ENCODE data around the gene EXOC4. TPM values are rescaled to one million over a fixed set of nuclear protein-coding genes. Genes with fewer than 3 reads are reported as not detected.
"Not testable (repeated sequence)": the region's sequence is repeated elsewhere in the genome, so short reads cannot be mapped to it uniquely, and the experiment has no call there.

The EXOC4 gene
- total RNA-seq, 1 experiment from 2014 or later, result 62.4 TPM

- DNase-seq (ENCODE audit: low spot score), result no peak
- in situ Hi-C loops (cut with HindIII; ENCODE audit: low sequenced_read_pairs), result no loop called here
Measured at GRCh38 chr7:133983685-133984419, 731.0 kb downstream of the EXOC4 start.

DNA sequence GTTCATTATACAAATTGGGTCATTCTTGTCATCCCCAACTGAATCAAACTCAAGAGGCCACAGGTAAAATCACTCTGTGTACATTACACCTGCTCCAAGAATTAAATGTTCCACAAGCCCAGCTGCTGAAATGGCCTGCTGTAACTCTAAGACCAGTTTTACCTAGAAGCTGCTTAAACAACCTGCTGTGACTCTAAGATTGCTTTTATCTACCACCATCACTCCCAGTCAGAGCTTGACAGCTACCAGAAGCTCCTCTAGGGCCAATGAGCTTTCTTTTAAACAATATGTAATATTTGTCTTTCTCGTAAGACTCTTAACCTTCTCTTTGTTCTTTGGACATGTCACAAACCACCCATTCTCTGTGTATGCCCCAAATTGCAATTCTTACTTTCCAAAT lies 732.4 kb downstream of the EXOC4 start:
- in situ Hi-C loops (cut with HindIII; ENCODE audit: low sequenced_read_pairs), result no loop called here
- DNase-seq (ENCODE audit: low spot score), result no peak

DNA sequence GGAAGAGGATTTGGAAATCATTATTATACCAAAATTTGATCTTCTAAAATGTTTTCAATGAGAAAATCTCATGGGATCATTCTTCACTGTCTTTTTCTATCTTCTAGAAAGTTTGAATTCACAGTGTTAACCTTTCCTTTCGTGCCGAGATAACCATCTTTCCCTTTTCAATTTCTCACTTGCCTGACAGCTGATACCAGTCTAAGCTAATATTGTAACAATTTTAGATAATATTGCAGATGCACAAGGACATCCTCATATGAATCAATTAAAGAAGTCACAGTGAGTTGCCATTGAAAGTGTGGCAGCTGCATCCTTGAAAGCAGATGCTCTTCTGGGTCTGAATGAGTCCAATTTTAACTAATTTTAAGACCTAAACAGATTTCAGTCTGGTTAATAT lies 734.7 kb downstream of the EXOC4 start:
- no peak for DNase-seq (ENCODE audit: low spot score)
- in situ Hi-C loops (cut with HindIII; ENCODE audit: low sequenced_read_pairs), result no loop called here

DNA sequence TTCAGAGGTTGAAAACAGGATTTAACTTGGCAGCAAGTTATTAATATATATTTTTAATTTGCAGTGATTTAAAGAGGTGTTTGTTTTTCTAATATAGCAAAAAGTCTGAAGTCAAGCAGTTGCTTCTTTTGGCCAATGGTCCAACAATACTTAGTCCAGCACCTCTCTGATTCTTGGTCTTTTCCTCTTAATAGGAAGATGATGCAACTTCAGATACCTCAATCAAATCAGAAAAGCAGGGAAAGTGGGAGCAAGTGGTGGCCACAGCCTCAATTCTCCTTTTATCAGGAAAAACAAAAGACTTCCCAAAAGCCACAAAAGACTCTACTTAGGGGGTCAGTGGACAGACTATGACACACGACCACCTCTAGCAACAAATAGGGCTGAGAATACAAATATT lies 740.7 kb downstream of the EXOC4 start:
- in situ Hi-C loops (cut with HindIII; ENCODE audit: low sequenced_read_pairs), result no loop called here
- DNase-seq (ENCODE audit: low spot score), result no peak

DNA sequence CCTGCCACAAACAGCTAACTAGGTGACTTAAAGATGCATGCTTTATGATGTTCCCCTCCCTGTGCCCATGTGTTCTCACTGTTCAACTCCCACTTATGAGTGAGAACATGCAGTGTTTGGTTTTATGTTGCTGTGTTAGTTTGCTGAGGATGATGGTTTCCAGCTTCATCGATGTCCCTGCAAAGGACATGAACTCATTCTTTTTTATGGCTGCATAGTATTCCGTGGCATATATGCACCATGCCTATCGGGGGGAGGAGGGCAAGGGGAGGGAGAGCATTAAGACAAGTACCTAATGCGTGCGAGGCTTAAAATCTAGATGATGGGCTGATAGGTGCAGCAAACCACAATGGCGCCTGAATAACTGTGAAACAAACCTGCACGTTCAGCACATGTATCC lies 741.2 kb downstream of the EXOC4 start:
- in situ Hi-C loops (cut with HindIII; ENCODE audit: low sequenced_read_pairs); DNase-seq (ENCODE audit: low spot score): not testable (repeated sequence)

DNA sequence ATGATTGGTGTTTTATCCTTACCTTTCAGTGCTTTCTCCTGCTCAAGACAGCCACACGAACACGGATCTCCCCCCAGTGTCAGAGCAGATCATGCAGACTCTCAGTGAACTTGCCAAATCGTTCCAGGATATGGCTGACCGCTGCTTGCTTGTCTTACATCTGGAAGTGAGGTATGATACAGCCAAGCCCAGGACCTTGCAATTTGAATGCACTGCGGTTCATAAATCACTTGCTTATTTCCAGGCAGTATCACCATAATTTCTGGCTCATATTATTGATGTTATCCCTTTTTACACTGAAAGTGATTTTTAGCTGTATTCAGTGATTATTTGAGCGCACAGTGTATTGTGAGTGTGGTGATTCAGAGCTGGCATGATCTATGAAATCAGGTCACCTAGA lies 744.6 kb downstream of the EXOC4 start:
- in situ Hi-C loops (cut with HindIII; ENCODE audit: low sequenced_read_pairs), result no loop called here

DNA sequence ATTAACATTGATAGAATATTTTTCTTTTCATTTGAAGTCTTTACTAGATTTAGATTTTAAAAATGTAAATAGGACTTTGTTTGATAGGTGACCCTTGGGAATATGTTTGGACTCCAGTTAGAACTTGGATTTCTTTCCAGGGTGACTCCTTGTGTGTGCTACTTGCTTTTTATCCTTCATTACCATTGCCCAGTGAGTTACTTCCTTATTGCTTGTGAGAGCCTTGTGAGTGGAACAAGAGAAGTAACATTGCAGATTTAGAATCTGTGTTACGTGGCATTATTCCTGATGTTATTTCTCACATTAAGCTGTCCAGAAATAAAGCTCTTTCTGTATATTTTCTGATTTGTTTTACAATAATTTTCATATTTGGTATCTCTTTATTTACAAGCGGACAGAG lies 746.3 kb downstream of the EXOC4 start:
- in situ Hi-C loops (cut with HindIII; ENCODE audit: low sequenced_read_pairs), result no loop called here
- no peak for DNase-seq (ENCODE audit: low spot score)

More for the DNA sequence above, 744.6 kb downstream of the EXOC4 start:
- DNase-seq (ENCODE audit: low spot score), result no peak

GRCh38 chr7:134004829-134005505 lies 752.1 kb downstream of the EXOC4 start:
- peak; percentile 29 for DNase-seq (ENCODE audit: low spot score)
- in situ Hi-C loops (cut with HindIII; ENCODE audit: low sequenced_read_pairs), result no loop called here

- in situ Hi-C loops (cut with HindIII; ENCODE audit: low sequenced_read_pairs), result no loop called here
Measured at GRCh38 chr7:134009314-134010110, 756.6 kb downstream of the EXOC4 start.

DNA sequence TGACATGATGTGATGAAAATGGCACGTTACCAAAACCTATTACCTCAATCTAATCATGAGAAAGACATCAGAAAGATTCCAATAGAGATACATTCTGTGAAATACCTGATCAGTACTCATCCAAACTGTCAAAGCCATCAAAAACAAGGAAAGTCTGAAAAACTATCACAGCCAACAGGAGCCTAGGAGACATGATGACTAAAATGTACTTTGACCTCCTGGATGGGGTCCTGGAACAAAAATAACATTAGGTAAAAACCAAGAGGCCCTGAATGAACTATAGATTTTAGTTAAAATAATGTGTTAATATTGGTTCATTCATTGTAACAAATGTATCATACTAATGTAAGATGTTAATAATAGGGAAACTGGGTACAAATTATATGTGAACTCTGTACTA lies 760.4 kb downstream of the EXOC4 start:
- in situ Hi-C loops (cut with HindIII; ENCODE audit: low sequenced_read_pairs), result no loop called here
- no peak for DNase-seq (ENCODE audit: low spot score)

More at GRCh38 chr7:134009314-134010110, 756.6 kb downstream of the EXOC4 start:
- no peak for DNase-seq (ENCODE audit: low spot score)

GRCh38 chr7:134014935-134015334 lies 762.1 kb downstream of the EXOC4 start:
- in situ Hi-C loops (cut with HindIII; ENCODE audit: low sequenced_read_pairs), result no loop called here
- no peak for DNase-seq (ENCODE audit: low spot score)

DNA sequence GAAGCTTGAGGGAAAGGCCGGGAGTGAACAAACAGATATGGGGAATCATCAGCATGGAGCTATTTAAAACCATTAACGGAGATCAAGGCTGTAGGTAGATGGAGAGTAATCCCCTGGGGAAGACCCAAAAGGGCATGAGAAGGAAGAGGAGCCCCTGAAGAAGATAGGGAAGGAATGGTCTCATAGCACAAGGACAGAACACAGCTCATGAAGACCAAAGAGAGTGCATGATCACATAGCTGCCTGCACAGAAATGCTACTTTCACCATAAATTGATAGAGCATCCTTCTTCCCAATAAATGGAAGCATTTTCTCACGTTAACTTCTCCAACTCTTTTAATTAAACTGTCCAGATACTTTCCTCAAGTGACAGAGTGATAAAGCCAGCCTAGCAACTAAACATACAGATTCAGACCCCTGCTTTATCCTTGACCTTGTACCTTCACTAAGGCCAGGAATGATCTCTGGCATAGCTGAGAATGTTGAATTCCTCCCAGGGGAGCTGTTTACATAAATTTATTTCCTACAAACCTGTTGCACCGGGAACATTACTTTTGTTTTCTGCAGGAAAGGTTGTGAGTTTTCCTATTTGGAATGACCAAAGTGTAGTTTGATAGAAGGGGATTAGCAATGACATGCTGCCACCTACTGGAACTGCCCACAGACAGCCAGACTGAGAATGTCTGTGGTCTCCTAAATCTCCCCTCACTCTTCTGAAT lies 763.5 kb downstream of the EXOC4 start:
- DNase-seq (ENCODE audit: low spot score), result peak; percentile 62
- in situ Hi-C loops (cut with HindIII; ENCODE audit: low sequenced_read_pairs), result no loop called here

DNA sequence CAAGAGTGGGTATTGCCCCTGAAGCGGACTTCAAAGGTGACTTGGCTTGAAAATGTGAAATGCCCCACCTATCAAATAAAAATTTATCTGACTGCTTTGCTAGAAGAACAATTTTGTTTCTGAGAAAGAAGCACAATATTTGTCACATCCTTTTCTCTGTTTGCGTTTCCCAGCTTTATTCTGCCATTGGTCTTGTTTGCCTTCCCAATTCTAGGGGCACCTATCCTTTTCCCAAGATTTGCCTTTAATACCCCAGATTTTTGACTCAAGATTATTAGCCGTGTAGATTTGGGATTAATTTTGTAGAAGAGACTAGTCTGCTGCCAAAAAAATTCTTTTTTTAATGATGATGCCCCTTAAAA lies 764.0 kb downstream of the EXOC4 start:
- DNase-seq (ENCODE audit: low spot score), result no peak
- in situ Hi-C loops (cut with HindIII; ENCODE audit: low sequenced_read_pairs), result no loop called here

- in situ Hi-C loops (cut with HindIII; ENCODE audit: low sequenced_read_pairs), result no loop called here
- no peak for DNase-seq (ENCODE audit: low spot score)
Measured at GRCh38 chr7:134018306-134018705, 765.4 kb downstream of the EXOC4 start.

GRCh38 chr7:134019251-134019650 lies 766.4 kb downstream of the EXOC4 start:
- in situ Hi-C loops (cut with HindIII; ENCODE audit: low sequenced_read_pairs), result no loop called here
- DNase-seq (ENCODE audit: low spot score), result no peak

DNA sequence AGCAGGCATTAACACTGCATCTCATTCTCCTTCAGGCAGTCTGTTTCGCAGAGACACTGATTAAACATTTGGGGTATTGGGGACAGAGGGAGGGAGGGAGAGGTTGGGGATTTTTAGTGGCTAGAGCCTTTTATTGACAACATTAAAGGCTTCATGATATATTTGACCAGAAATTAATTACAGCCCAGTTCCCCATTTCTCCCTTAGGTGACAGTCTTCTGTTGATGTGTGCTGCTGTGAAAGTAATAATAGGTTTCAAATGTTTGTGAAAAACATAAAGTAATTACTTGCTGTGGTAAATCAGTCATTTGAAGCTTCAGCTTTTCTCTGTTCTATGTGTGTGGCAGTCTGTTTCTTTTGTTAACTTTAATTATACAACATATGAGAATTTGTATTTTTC lies 769.0 kb downstream of the EXOC4 start:
- in situ Hi-C loops (cut with HindIII; ENCODE audit: low sequenced_read_pairs), result no loop called here
- DNase-seq (ENCODE audit: low spot score), result no peak

GRCh38 chr7:134022286-134022911 lies 769.5 kb downstream of the EXOC4 start:
- in situ Hi-C loops (cut with HindIII; ENCODE audit: low sequenced_read_pairs), result no loop called here
- peak; percentile 81 for DNase-seq (ENCODE audit: low spot score)

- in situ Hi-C loops (cut with HindIII; ENCODE audit: low sequenced_read_pairs), result no loop called here
- DNase-seq (ENCODE audit: low spot score), result no peak
Measured at GRCh38 chr7:134024739-134025138, 771.9 kb downstream of the EXOC4 start.

DNA sequence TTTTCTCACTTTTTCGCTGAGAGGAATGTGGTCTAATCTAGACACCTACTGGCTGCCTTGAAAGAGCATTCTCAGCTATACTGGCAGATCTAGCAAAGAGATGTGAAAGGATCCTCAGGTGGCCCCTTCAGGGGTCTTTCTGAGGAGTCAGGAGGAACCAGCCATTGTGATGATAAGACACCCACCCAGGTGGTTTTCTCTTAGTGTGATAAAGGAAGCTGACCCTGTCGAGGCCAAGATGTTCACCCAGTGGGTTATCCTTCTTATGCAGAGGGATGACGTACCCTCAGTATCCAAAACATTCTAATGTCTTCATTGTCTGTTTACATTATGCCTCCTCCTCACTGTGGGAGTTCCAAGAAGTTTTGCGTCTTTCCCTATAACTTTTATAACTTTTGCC lies 776.0 kb downstream of the EXOC4 start:
- in situ Hi-C loops (cut with HindIII; ENCODE audit: low sequenced_read_pairs), result no loop called here
- no peak for DNase-seq (ENCODE audit: low spot score)

Data from G401 (cell line).